Activated CD4-positive, CD25-positive, alpha-beta regulatory T cell treated with anti-CD3 and anti-CD28 coated beads, Interleukin-2, amount 50 U/mL, for 24 hours (primary cell): ENCODE results near the gene GPC6.
A peak's percentile ranks its signal among the peaks of the same experiment; 100 is the strongest.

Experiments used
- ATAC-seq, 2 donors: fragments of 150-1000 bp; cut with Tn5 transposase; one replicate each; pipeline ENCODE4 v1.10.0; 2021; ENCODE audit warnings: mild to moderate bottlenecking in 1 of 2, moderate library complexity in 1 of 2

The GPC6 gene

GRCh38 chr13:93996481-93996880 lies 769.9 kb downstream of the GPC6 start:
- no peak for ATAC-seq

- ATAC-seq = no peak
These were observed 779.7 kb downstream of the GPC6 start for GRCh38 chr13:94006296-94006695.

GRCh38 chr13:94007072-94007471 lies 780.5 kb downstream of the GPC6 start:
- no peak for ATAC-seq

- no peak for ATAC-seq
These were observed 783.1 kb downstream of the GPC6 start for GRCh38 chr13:94009701-94010100.

- no peak for ATAC-seq
These were observed 787.9 kb downstream of the GPC6 start for GRCh38 chr13:94014461-94014860.

GRCh38 chr13:94020426-94020825 lies 793.8 kb downstream of the GPC6 start:
- no peak for ATAC-seq

- peak in 1 of 2 donors; percentile 21 for ATAC-seq
These were observed 794.2 kb downstream of the GPC6 start for GRCh38 chr13:94020833-94021232.

- no peak for ATAC-seq
These were observed 801.6 kb downstream of the GPC6 start for GRCh38 chr13:94028234-94028633.

- ATAC-seq = no peak
These were observed 802.0 kb downstream of the GPC6 start for GRCh38 chr13:94028650-94029049.

- ATAC-seq = no peak
These were observed 804.0 kb downstream of the GPC6 start for GRCh38 chr13:94030415-94031119.

- ATAC-seq = no peak
These were observed 805.0 kb downstream of the GPC6 start for GRCh38 chr13:94031609-94032008.

GRCh38 chr13:94033098-94033497 lies 806.5 kb downstream of the GPC6 start:
- ATAC-seq = no peak

GRCh38 chr13:94033830-94034642 lies 807.4 kb downstream of the GPC6 start:
- ATAC-seq = no peak

GRCh38 chr13:94050039-94050438 lies 823.4 kb downstream of the GPC6 start:
- no peak for ATAC-seq

- no peak for ATAC-seq
These were observed 824.1 kb downstream of the GPC6 start for GRCh38 chr13:94050686-94051085.

GRCh38 chr13:94053986-94054593 lies 827.5 kb downstream of the GPC6 start:
- ATAC-seq = no peak

GRCh38 chr13:94056362-94056990 lies 829.9 kb downstream of the GPC6 start:
- no peak for ATAC-seq

- ATAC-seq = no peak
These were observed 831.1 kb downstream of the GPC6 start for GRCh38 chr13:94057618-94058186.

GRCh38 chr13:94058821-94059360 lies 832.3 kb downstream of the GPC6 start:
- ATAC-seq = no peak

GRCh38 chr13:94061301-94061700 lies 834.7 kb downstream of the GPC6 start:
- ATAC-seq = no peak

- ATAC-seq = no peak
These were observed 836.5 kb downstream of the GPC6 start for GRCh38 chr13:94063096-94063495.

- no peak for ATAC-seq
These were observed 837.2 kb downstream of the GPC6 start for GRCh38 chr13:94063848-94064247.

- no peak for ATAC-seq
These were observed 839.1 kb downstream of the GPC6 start for GRCh38 chr13:94065741-94066140.
